Renal pelvis (tissue), 4 donors: Measurements from ENCODE around the gene SDHB. TPM values are rescaled to one million over a fixed set of nuclear protein-coding genes. Genes with fewer than 3 reads are reported as not detected.

ENCODE experiments used
- DNase-seq: peaks from one replicate; pipeline ENCODE4 v3.0.0-alpha.2; 2013
- polyA plus RNA-seq, 3 donors: library from polyadenylated mRNA; unstranded; fragments of 120-200 nt; gene quantifications; one replicate each; pipeline ENCODE4 v1.2.1, GENCODE V29; 2013; ENCODE audit not compliant: insufficient read length in 3 of 3

SDHB gene
- polyA plus RNA-seq, 3 donors: 137 to 167 (median 156) TPM

DNA sequence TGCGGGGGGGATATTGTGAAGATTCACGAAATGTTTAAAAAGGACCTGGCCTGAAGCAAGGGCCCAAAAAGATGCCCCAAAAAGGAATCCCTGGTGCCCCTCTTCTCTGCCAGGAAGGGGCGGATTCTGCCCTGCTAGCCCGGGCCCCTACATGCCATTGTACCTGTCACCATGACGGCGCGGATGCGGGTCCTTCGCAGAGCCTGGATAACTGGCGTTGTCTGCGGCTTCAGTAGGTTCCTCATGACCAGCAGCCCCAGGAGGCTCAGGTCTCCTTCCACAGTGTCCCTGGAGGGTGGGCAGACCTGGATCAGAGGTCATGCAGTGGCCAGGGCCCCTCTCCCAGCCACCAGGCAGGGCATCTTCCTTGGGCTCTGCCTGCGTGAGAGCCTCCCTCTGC lies 62.3 kb downstream of the SDHB start:
- no peak for DNase-seq

DNA sequence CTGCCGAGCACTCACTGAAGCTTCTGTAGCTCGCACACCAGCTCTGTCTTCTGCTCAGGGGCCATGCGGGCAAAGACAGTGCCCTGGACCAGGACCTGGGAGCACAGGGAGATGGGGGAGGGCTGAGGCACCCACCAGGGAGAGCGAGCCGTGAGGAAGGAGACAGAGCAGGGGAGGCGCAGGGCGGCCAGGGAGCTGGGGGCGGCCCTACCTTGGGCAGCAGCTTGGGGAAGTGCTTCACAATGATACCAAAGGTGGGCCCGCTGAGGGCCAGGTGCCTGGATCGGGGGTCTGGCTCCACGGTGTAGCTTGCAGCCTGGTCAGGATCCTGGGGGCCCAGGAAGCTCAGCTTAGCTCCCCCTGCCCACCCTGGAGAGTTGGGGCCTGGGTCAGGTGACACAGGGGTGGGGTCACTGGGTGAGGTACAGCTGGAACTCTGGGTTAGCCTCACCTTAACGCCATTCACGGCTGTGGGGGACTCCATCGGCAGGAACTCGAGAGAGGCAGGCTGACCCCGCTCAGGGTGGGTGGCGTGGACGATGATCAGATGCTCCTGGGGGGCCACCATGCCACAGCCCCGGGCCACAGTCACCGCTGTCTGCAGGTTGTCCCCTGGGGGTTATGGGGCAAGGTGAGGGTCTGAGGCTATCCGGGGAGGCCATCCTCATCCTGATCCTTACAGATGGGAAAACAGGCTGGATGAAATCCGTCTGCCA lies 64.0 kb downstream of the SDHB start:
- no peak for DNase-seq

DNA sequence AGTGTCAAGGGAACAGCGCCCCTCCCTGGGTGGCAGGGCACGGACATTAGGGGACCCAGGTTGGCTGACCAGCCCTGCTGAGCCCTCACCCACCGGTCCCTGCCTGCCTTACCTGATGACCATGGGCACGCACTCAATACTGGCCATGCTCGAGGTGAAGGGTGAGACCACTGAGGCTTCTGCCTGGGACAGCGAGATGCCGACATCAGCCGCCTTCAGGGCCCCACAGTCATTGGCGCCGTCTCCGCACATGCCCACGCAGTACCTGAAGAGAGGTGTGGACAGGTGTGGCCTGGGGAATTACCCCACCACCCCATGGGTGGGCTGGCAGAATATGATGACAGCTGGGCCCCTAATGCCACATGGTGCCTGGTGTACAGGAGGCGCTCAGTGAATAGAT lies 65.6 kb downstream of the SDHB start:
- DNase-seq: no peak

DNA sequence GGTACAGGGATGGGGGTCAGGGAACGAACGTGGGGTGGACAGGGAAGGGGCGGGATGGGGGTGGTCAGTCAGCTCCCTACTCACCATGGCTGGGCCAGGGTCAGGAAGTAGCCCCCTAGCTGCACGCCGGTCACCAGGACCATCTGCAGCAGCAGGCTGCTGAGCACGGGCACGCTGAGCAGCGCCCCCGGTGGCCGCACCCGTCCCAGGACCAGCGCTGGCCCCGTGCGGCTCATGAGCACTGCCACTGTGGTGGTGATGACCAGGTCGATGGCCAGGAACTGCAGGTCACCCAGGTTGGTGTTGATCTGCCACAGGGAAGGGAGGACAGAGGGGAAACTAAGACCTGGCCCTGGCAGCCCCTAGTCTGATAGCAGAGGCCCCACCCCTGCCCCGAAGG lies 66.9 kb downstream of the SDHB start:
- no peak for DNase-seq

DNA sequence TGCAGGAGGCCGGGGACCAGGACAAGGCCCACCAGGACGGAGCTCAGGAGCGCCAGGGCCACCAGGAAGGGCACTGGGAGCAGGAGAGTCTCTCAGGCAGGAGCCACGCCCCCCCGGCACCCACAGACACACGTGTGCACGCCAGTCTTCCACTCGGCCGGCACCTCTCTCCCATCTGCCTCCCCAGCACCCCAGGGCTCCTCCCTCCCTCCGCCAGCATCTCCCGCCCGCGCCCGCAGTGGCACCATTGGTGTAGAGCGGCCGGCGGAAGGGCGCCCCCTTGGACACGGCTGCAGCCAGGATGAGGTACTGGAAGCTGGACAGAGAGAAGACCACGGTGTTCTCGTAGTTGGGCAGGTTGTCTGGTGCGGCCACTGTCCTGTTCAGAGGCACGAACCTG lies 67.3 kb downstream of the SDHB start:
- DNase-seq: no peak

DNA sequence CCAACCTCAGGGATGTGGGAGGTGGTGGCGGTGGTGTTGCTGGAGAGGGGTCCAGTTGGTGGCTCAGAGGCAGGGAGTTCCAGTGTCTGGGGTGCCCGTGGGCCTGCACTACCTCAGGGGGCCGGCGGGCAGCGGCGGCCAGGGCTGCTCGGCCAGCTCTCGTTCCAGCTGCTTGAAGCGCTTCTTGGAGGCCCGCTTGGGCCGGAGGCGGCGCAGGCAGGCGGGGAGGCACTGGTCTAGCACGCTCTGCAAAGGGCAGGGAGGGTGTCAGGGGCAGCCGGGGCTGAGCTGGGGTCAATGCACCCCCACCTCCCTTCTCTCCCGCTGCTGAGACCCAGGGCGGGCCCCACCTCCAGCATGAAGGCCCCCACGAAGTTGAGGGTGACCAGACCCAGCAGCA lies 67.7 kb downstream of the SDHB start:
- DNase-seq: no peak

DNA sequence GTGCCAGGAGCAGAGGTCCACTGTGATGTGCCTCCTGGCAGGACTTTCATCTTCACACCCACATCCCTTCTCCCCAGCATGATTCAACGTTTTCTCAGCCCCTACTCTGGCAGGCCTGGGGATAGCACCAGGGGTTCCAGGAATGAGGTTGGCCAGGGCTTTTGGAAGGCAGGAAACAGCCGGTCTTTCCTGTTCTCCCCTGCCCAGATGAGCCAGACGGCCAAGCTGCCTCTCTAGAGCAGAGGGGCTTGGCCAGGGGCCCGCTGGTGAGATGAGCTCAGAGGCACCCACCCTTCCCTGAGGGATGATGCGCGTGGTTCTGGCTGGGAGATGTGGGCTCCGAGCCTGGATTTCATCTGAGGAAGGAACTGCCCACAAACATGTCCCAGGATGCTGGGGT lies 69.1 kb downstream of the SDHB start:
- DNase-seq: no peak

DNA sequence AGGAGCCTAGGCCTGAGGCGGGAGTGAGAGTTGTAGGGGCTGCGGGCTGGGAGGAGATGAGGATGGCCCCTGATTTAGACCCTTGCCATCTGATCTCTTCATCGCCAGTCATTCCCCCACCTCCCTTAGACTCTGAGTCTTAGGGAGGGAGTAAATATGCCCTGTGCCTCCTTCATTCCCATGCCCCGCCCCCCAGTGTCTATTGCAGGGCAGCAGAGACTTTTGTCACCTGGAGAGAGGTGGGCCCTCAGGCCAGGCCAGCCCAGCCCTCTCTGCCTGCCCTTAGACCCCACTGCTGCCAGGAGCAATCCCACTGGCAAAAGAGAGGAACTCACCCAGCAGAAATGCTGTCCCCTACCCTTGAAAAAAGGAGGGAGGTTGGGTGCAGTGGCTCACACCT lies 70.2 kb downstream of the SDHB start:
- DNase-seq: no peak

DNA sequence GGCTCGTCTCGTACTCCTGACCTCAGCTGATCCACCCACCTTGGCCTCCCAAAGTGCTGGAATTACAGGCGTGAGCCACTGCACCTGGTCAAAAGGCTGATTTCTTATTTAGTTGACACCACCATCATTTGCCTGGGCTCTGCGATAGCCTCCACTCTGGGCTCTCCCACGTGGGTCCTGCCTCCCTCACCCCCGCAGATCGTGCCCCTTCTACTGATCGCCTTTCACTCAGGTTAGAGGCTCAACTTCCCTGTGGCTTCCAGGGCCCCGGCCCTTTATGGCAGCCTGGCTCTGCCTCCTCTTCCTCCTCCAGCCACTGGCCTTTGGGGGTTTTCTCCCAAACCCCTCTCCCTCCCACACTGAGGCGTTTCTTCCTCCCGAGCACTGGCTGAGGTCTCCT lies 70.9 kb downstream of the SDHB start:
- DNase-seq: no peak

DNA sequence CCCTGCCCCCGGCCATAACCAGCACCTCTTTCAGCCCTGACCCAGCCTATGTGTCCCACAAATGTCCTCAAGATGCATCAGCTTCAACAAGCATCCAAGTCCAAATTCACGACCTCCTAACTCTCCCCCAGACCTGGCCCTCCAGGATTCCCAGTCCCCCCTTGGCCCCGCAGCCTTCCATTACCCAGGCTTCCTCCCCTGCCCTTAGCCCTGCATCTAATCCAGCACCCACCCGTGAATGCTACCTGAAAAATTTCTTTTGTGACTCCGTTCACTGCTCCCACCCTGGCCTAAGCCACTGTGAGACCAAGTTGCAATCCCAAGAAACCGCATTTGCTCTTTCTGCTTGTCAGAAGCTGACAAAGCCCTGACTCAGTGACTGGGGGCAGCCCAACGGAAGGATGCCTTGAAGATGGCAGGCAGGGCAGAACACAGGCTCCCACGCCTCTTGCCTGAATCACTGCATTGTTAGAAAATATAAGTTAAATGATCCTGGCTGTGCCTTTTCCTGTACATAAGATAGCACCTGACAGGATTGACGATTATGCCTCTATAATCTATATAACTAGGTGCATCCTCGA lies 72.5 kb downstream of the SDHB start:
- no peak for DNase-seq

DNA sequence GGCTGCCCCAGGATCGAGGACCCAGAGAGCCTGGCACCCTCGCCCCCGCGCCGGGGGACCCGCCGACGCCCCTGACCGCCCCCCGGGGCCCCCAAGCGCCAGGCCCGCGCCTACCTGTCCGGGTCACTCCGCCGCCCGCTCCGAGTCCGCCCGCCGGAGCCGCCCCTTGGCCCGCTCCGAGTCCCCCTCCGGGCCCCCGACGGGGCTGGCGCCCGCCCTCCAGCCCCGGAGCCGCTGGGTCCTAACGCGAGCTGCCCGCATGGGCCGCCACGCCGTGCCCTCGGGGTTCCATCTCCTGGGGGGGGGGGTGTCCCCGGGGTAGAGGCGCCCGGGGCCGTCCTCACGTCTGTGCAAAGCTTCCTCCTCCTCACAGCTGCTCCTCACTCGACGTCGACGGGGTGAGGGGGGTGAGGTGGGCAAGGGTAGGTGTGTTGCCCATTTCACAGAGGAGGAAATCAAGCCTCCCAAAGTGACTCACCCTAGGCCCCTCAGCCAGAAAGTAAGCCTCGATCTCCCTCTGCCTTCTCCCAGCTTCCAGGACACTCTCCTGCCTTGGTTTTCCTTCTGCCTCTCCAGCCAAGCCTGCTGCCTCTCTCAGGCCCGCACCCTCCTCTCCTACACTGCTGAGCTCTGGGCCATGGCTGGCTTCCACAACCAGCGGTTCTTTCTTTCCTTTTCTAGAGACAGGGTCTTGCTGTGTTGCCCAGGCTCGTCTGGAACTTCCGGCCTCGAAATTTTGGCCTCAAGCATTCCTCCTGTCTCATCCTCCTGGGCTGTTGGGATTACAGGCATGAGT lies 73.2 kb downstream of the SDHB start, which contains the start of gene MFAP2:
TSS of gene MFAP2 (minus strand) at position 148 of the 796 bp plus-strand sequence. CDS start 2,347 bp downstream, outside the sequence.
- no peak for DNase-seq

DNA sequence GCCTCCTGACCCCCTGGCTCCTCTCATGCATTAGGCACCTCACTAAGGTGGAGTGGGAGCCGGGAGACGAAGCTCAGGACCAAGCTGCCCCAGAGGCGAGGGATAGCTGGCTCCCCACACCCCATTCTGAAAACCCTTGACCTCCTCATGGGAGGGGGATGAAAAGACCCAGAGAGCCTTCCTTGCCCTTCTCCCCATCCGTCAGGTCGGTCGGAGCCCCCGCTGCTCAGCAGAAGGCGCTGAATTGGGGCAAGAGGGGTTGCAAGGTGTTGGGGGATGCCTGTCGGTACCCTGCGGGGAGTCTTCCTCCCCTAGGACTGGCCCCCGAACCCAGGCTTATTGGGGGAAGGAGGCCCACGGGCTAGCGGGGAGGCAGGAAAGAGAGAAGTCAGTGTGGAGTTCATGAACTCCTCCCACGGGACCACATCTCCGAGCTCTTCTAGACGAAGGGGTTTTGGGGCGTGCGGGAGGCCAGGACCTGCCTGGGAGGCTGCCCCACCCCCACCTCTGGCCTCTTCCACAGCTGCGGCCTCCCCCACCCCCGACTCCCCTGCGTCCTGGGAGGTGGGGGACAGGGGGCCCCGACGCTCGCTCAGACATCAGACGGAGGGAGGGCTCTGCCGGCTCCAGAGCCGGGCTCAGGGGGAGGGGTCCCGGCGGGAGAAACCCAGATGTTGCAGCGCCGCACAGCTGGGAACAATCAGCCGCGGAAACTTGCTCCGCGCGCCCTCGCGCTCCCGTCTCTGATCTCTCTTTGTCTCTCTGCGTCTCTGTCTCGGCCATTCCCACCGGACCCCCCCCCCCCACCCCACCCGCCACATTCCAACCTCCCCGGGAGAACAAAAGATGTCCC lies 74.1 kb downstream of the SDHB start:
- DNase-seq: no peak

DNA sequence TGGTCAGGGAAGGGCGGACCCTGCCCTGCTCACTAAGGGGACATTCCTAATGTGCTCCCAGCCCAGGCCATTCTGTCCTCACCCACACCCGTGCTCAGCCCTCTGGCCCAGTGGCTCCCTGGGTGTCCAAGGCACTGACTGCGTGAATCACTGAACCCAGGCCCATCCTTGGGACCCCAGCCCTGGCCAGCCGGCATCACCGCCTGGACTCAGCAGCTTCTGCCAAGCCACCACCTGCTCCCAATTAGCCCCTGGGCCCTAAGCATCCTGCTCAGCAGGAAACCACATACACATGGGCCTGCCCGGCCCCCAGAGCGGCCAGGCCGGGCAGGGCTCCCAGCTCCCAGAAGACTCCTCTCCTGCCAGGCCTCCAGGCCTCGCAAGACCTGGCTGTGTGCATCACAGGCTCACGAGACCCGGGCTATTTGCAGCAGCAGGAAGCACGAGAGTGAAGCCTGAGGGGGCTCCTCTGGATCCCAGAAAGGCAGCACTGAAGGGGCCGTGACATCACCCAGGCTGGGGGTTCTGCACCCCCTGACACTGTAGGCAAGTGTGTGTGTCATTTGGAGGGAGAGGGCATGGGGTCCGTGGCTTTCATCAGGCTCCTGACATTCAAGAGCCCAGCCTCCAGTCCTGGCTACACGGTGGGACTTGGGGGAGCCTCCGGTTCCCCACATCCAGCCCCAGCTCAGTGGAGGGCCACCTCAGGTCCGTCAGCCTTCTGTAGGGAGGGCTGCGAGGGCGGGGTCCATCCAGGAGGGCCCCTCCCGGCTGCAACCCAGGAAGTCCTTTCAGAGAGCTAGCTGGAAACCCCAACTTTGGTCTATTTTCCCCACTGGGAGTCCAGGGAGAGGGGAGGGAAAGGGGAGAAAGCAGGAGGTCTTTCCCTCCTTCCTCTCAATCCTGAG lies 75.0 kb downstream of the SDHB start:
- no peak for DNase-seq

DNA sequence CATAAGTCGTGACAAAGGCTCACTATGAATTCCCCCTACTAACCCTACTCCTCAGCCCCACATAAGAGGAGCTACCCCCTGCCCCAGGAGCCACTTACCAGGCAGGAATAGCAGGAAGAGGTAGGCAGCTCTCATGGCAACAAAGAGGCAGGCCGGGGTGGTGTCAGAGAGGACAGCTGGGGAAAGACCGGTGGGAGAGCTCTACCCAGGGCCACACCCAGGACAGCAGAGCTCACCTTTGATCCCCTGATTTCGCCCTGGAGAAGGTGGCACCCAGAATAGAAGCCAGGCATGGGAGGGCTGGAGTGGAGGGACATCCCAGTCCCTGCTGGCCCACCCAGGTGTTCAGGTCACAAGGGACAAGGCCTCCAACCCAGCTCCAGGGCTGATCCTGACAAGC lies 75.7 kb downstream of the SDHB start:
- DNase-seq: no peak

DNA sequence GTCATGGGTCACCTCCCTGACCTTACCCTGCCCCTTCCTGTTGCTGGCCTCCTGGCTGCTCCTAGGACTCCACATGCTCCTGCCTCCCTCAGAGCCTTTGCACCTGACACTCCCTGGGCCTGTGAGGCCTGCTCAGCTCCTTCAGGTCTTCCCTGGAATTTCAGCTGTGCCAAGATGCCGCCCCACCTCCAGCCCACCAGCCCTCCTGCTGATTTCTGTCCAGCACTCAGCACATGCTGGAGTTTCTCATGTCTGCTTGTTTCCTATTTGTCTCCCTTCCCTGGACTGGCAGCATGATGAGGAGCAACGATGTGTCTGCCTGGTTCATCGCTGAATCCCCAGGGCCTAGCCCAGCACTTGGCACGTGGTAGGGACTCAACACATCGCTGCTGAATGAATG lies 76.5 kb downstream of the SDHB start:
- DNase-seq: no peak

DNA sequence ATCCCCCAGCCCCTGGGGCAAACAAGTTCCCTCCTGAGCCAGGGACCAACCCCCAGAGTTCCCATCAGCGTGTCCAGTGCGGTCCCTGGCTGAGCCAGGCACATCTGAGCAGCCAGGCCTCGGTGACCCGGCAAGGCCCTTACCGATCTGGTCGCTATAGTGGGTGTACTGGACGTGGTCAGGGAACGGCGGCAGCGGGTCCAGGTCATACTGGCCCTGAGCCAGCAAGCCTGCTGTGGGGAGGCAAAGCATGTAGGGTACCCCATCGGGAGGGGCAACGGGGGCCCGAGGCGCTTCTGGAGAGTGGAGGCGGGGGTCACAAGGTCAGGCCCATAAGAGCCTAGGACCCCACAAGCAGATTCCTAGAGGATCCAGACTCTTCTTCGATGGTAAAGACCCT lies 76.9 kb downstream of the SDHB start:
- no peak for DNase-seq

DNA sequence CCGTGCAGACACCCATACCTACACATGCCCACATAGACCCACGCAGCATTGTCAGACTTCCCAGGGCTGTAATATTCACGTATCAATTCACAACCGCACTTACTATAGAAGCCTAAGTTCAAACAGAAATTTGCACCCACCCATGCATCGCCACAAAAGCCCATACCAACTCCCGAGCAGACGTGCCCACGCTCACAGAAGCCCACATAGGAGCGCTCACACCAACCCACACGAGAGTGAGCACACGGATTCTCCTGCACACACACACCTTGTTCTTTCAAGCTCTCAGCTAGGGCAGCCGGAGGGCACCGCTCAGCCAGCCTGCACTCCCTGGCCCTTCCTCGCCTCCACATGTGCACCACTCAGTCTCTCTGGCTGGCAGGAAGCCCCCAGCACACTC lies 78.0 kb downstream of the SDHB start:
- DNase-seq: no peak

DNA sequence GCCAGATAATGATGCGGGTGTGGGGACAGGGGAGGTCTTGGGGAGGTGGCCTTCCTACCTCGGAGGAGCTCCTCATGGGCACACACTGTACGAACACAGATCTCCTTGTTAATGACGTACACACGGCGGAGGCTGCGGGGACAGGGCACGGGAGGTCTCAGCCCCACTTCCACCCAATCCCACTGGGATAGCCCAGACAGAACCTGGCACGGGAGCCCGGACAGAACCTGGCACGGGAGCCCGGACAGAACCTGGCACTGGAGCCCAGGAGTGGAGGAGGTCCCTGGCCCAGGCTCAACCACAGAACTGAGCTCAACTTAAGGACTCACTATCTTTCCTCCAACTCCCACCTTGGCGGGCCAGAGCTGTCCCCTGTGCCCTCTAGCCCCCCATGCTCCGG lies 78.6 kb downstream of the SDHB start:
- DNase-seq: no peak

DNA sequence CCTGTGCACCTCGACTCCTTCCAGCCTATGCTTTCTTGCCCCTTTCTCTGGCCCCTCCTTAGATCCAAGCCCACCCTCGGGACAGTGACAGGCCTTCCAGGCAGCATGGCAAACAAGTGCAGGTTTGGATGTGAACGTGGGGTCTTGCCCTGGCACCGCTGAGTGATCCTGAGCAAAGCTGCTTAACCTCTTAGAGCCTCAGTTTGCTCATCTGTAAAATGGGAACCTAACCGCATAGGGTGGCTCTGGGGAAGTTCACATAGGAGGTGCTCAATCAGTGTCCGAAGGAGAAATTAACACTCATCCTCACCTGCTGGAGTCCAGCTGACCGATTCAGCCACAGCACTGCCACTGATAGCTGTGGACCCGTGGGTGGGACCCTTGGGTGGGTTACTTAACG lies 80.6 kb downstream of the SDHB start:
- DNase-seq: no peak

DNA sequence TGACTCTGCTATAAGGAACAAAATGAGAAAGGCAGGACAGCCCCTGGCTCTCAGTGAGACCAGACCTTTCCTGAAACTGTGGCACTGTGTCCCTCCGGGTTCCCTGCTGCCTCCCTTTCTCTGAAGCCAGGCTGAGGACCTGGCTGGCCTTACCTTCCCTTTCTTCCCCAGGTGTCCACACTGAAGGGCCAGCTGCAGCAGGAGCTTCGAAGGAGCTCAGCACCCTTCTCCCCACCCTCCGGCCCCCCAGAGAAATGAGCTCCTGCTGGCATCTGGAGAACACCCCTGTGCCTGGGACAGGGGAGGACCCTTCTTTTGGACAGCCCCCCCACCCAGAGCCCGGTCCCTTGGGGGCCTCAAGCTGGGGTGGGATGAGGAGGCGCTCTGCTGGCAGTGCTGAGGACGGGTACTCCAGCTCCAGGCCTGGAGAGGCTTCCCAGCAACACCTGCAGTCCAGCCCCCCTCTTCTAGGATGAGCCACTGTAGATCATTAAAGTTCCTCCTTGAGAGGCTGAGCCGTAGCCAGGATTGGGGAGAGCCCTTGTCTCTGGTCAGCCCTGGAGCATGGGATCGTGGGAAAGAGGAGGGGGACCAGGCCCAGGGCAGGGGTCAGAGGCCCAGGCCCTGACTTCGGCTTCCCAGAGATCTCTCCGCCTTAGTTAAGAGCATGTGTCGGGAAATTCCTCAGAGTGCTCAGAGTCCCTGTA lies 81.5 kb downstream of the SDHB start:
- DNase-seq: no peak
